GM18505 (cell line): ENCODE data around the gene ROPN1.
A peak's percentile ranks its signal among the peaks of the same experiment; 100 is the strongest.
"Not testable (repeated sequence)": the region's sequence is repeated elsewhere in the genome, so short reads cannot be mapped to it uniquely, and the experiment has no call there.

Experiments
- ATAC-seq: cut with Tn5 transposase; IDR thresholded peaks from one replicate; pipeline ENCODE4 v1.9.1; 2021; ENCODE audit not compliant: unreplicated experiment
- POLR2A ChIP-seq: IDR thresholded peaks from 4 replicates; pipeline ENCODE4 v1.6.1; 2011; ENCODE audit warnings: borderline replicate concordance; ENCODE audit not compliant: insufficient read depth, insufficient read length; ENCODE audit errors: extremely low read depth

The ROPN1 gene

GRCh38 chr3:123991730-123992588, at the start of gene ROPN1:
TSS of gene ROPN1 (minus strand) at chr3:123992124. CDS start at chr3:123980481, 11,643 bp downstream.
- not testable (repeated sequence) for ATAC-seq

- no peak for TF ChIP-seq POLR2A
- ATAC-seq: no peak
Measured at GRCh38 chr3:124041553-124041952, 49.6 kb upstream of the ROPN1 start.

DNA sequence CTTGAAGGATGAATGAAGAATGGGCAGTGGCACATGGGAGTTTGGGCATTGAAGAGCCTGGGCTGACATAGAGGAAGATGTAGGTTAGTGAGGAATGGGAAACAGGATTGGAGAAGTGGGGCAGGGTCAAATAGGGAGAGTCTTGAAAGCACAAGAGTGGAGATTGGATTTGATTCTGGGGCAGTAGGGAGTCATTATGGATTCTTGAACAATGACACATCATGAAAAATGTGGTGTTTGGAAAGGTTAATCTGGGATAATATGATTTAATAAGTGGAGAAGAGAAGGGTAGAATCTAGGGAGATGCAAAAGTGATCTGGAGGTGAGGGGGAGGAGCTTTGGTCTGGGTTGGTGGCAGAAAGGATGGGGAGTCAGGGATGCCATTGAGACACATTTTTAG, 45.4 kb upstream of the ROPN1 start:
- no peak for TF ChIP-seq POLR2A
- ATAC-seq: no peak

DNA sequence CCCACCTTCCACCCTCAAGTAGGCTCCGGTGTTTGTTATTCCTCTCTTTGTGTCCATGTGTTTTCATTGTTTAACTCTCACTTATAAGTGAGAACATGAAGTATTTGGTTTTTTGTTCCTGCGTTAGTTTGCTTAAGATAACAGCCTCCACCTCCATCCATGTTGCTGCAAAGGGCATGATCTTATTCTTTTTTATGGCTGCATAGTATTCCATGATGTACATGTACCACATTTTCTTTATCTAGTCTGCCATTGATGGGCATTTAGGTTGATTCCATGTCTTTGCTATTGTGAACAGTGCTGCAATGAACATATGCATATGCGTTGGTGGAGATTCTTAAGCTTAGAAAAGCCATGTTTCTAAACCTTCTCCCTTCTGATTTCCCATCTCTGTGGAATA, 44.3 kb upstream of the ROPN1 start:
- ATAC-seq: not testable (repeated sequence)

GRCh38 chr3:124035463-124036121, 43.7 kb upstream of the ROPN1 start:
- no peak for ATAC-seq
- TF ChIP-seq POLR2A: no peak

DNA sequence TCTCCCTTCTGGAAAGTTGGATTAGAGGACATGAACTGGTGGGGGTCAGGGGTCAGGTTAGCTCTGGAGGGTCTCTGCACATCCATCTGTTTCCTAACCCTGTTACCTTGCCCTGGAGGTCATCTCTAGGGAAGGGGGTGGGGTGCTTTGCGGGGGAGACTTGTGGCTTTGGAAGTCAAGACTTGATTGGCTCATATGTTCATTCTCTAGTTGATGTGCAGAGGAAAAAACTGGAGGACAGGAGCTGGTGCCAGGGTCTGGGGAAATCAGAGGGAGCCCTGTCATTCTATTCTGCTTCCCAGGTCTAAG, 42.9 kb upstream of the ROPN1 start:
- no peak for TF ChIP-seq POLR2A
- ATAC-seq: no peak

DNA sequence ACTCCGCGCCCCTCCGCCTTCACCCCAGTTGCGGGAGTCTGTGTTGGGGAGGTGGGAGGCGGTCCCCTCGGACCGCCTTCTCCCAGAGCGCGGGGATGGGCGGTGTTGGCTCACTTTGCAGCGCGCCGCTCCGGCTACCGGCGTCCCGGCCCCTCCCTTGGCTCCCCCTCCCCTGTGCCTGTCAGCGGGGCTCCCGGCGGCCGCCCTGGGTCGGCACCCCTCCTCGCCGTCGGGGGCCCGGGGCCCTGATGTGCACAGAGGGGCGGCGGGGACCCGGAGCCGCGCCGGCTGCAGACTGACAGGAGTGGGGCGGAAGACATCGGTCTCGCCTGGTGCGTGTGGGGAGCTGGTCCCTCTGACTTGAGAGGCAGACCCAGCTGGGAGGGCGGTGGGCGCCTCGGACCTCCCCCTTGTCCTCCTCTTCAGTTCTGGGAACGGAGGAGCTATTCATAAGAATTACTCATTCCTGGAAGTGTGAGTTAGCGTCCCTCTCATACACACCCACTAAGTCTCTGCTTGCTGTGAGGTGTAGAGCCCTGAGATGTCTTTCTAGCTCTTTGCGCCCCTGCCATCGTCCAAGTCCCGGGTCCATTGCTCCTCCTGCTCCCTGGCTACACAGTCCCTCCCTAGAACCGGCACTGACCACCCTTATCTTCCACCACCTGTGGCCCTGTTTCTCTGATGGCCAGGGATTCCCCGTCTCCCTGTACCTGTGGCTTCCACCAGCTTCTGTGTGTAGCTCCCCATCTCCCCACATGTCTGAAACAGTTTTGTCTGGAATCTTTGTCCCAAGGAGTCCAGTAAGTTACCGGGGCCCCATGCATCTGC, 42.3 kb upstream of the ROPN1 start:
- no peak for ATAC-seq
- no peak for TF ChIP-seq POLR2A

DNA sequence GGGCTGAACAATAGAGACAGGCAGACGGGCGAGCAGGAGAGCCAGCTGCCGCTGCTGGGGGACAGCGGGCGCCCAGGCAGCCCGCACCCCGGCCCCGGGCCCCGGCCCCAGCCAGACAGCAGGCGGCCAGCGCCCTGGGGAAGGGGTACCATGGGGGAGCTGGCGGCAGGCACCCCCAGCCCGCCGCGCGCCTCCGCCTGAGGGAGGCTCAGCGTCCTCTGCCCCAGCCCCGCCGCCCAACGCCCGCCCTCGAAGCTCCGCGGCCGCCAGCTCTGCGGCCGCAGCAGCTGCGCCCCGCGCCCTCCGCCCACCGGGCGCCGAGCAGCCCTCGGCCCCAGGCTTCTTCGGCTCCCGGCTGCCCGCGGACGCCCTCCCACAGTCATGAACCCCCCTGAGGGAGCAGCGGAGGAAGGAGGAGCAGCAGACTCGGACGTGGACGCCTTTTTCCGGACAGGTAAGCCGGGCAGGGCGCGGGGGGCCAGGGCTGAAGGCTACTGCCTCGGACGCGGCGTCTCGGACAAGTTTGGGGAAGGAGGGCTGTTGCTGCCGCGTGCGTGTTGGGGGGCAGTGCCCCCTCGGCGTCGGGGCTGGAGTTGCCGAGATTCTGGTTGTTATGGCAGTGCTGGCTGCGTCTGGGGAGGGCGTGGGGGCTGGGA, 41.6 kb upstream of the ROPN1 start, which contains the start of gene KALRN:
Gene KALRN (plus strand): TSS at position 10 of the 656 bp plus-strand sequence.
- TF ChIP-seq POLR2A: no peak
- ATAC-seq: peak; percentile 39

GRCh38 chr3:124032881-124033359, 41.0 kb upstream of the ROPN1 start:
- peak; percentile 85 for ATAC-seq
- no peak for TF ChIP-seq POLR2A

DNA sequence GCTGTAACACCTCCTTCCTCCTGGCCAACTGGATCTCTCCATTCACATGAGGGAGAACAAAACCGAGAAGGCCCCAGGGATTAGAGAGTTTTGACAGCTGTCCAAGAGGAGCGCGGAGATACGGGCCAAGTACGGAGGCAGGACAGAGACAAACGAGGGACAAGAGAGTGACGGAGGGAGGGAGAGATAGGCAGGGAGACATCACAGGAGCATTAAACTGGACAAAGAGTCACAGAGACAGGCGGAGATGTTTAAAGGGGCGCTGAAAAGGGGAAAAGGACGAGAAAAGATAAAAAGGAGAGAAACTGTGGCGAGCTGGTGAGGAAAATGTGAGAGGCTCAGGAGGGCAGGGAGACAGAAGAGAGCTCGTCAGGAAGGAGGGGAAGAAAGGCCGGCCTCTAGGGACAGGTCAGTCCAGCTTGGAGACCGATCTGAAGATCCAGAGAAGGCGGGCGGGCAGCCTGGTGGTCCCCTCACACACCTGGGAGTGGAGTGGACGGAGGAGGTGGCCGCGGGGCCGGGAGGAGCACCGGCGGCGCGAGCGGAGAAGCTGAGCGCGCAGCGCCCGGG, 40.5 kb upstream of the ROPN1 start:
- no peak for ATAC-seq
- TF ChIP-seq POLR2A: no peak

DNA sequence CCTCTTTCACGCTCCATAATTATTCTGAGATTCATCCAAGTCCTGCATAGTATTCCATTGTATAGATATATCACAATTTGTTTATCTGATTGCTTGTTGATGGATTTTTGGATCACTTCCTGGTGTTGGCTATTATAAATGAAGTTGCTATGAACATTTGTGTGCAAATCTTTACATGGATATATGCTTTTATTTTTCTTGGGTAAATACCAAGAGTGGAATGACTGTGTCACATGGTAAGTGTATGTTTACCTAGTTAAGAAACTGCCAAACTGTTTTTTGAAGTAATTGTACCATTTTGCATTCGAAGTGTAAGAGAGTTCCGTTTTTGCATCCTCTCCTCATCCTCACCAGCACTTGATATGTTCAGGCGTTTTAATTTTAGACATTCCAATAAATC, 34.6 kb upstream of the ROPN1 start:
- no peak for ATAC-seq

GRCh38 chr3:124023531-124023930, 31.6 kb upstream of the ROPN1 start:
- ATAC-seq: not testable (repeated sequence)

More for the DNA sequence above, 34.6 kb upstream of the ROPN1 start:
- TF ChIP-seq POLR2A: no peak

GRCh38 chr3:124019291-124019690, 27.4 kb upstream of the ROPN1 start:
- no peak for ATAC-seq
- TF ChIP-seq POLR2A: no peak

GRCh38 chr3:124017502-124017901, 25.6 kb upstream of the ROPN1 start:
- ATAC-seq: not testable (repeated sequence)

GRCh38 chr3:124016483-124016882, 24.6 kb upstream of the ROPN1 start:
- not testable (repeated sequence) for ATAC-seq
